Vagina (tissue), 2 donors: ENCODE data around the gene MYLK2. TPM values are rescaled to one million over a fixed set of nuclear protein-coding genes. Genes with fewer than 3 reads are reported as not detected.
"Not testable (repeated sequence)": the region's sequence is repeated elsewhere in the genome, so short reads cannot be mapped to it uniquely, and the experiment has no call there.

Experiments used
- DNase-seq, 2 donors: peaks; one replicate each; pipeline ENCODE4 v3.0.0-alpha.2; 2017; ENCODE audit errors: extremely low spot score in 2 of 2
- H3K27ac ChIP-seq: fragments of 200-600 bp; sonication (generic); one replicate; pipeline ENCODE4 v1.5.1; 2019
- H3K27me3 ChIP-seq: fragments of 200-600 bp; sonication (generic); one replicate; pipeline ENCODE4 v1.5.1; 2019
- H3K36me3 ChIP-seq, 2 donors: fragments of 200-600 bp; sonication (generic); one replicate each; pipeline ENCODE4 v1.5.1; 2017 to 2019
- H3K4me1 ChIP-seq: fragments of 200-600 bp; sonication (generic); one replicate; pipeline ENCODE4 v1.5.1; 2019
- H3K4me3 ChIP-seq, 2 donors: fragments of 200-600 bp; sonication (generic); 1 replicate in 1 of 2; 2 replicates in 1 of 2; pipeline ENCODE4 v1.5.1; 2016 to 2019
- H3K9me3 ChIP-seq: fragments of 200-600 bp; sonication (generic); one replicate; pipeline ENCODE4 v1.5.1; 2019
- CTCF ChIP-seq, 3 experiments: fragments of 450-650 bp in 2 of 3; fragments of 200-600 bp in 1 of 3; sonication (generic) in 1 of 3; IDR thresholded peaks; one replicate each; pipeline ENCODE4 v1.5.1; 2017 to 2019; ENCODE audit warnings: antibody characterized with exemption in 3 of 3, mild to moderate bottlenecking in 2 of 3, moderate library complexity in 2 of 3
- POLR2A ChIP-seq, 2 donors: fragments of 450-650 bp; IDR thresholded peaks; one replicate each; pipeline ENCODE4 v1.6.1; 2017; ENCODE audit warnings: antibody characterized with exemption in 2 of 2, mild to moderate bottlenecking in 2 of 2, moderate library complexity in 2 of 2
- POLR2AphosphoS5 ChIP-seq, 2 donors: sonication (generic); formaldehyde crosslinking; IDR thresholded peaks; one replicate each; pipeline ENCODE4 v1.9.0; 2017; ENCODE audit warnings: antibody characterized with exemption in 2 of 2, mild to moderate bottlenecking in 2 of 2, low read depth in 1 of 2; ENCODE audit not compliant: insufficient read depth in 1 of 2
- intact Hi-C: fragments of 100-400 bp; cut with DNase I; formaldehyde crosslinking; loops from one replicate; pipeline ENCODE4 v1.15.1; 2023
- total RNA-seq: library from RNA; depleted of rRNA; stranded (reverse); fragments of >200 nt; gene quantifications from one replicate; pipeline ENCODE4 v1.2.3, GENCODE V29; 2016

The MYLK2 gene
- total RNA-seq, 1 donor from 2014 or later, result not detected

DNA sequence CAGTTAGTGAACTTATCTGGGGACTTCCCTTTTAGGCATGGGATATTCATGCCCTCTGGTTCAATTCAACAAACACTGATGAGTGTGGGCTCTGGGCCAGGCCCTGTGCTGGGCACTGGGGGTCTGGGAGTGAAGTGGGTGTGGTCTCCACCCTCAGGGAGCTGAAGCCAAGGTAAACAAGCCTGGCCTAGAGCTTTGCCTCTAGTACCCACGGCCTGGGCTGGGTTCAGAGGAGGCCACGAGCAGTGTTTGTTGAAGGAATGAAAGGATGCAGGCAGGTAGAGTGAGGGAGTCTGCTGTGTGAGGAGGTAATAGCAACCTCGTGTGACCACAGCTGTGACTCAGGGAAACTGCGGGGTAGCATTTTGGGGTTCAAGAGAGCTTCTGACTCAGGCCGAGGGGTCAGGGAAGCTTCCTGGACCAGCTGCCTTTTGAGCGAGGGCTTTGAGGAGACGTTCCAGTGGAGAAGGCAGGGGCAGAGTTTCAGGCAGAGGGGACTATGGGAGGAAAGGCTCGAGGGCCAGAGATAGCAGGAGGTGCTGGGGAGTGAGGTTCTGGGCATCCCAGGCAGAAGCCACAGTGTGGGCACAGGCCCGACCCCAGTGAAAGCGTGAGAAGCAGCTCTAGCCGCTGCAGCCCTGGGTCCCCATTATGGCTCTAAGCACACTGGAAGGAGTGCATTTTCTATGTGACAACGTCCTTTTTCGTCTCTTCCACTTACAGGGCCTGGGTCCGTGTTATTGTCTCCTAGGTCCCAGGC lies 5.6 kb downstream of the MYLK2 start:
- H3K27ac ChIP-seq, result no peak overlapping the region
- intact Hi-C loops, result loop anchor here (10.0 kb wide), 1 partner anchor 210 kb away; no protein-coding TSS in a partner anchor

GRCh38 chr20:31826074-31826473 lies 6.9 kb downstream of the MYLK2 start:
- H3K9me3 ChIP-seq, result no peaks in the 10 kb centered on the region
- H3K4me1 ChIP-seq, result peaks cover 13% of the 10 kb centered on the region
- DNase-seq, result no peak
- H3K27me3 ChIP-seq, result no peaks in the 10 kb centered on the region
- intact Hi-C loops, result loop anchor here (10.0 kb wide), 1 partner anchor 209 kb away; no protein-coding TSS in a partner anchor
- TF ChIP-seq CTCF (IDR thresholded peaks at IDR 0.05) (no peak), POLR2A (IDR thresholded peaks at IDR 0.05) (no peak), POLR2AphosphoS5 (IDR thresholded peaks at IDR 0.05; ENCODE audit: insufficient read depth in 1 of 2, low read depth in 1 of 2) (no peak)
- no peak overlapping the region for H3K4me3 ChIP-seq
- H3K27ac ChIP-seq, result no peak overlapping the region
- no peaks in the 10 kb centered on the region for H3K36me3 ChIP-seq

More for the DNA sequence above, 5.6 kb downstream of the MYLK2 start:
- Histone ChIP-seq H3K4me1 (peaks cover 13% of the 10 kb centered on the region), H3K9me3 (no peaks in the 10 kb centered on the region), H3K36me3 (no peaks in the 10 kb centered on the region), H3K4me3 (no peak overlapping the region), H3K27me3 (no peaks in the 10 kb centered on the region)
- TF ChIP-seq POLR2A (IDR thresholded peaks at IDR 0.05) (no peak), CTCF (IDR thresholded peaks at IDR 0.05) (no peak), POLR2AphosphoS5 (IDR thresholded peaks at IDR 0.05; ENCODE audit: insufficient read depth in 1 of 2, low read depth in 1 of 2) (no peak)
- no peak for DNase-seq

DNA sequence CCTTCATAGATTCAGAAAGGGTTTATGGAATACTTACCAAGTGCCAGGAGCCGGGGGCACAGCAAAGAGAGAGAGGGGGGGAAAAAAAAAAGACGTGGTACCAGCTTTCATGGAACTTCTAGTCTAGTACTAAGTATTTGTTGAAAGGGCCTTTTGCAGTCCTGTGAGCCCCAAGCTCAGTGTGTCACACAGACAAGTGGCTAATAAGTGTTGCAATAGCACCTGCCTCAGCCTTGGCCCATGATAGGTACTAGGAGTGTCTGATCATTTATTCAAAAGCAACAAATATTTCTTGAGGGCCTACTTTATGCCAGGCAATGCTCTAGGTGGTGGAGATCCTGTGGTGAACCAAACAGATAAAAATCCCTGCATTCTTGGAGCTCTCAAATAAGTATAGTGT lies 7.9 kb downstream of the MYLK2 start:
- Histone ChIP-seq H3K27me3 (no peaks in the 10 kb centered on the region), H3K4me3 (no peak overlapping the region), H3K4me1 (peaks cover 13% of the 10 kb centered on the region), H3K9me3 (no peaks in the 10 kb centered on the region), H3K27ac (no peak overlapping the region), H3K36me3 (no peaks in the 10 kb centered on the region)
- TF ChIP-seq POLR2A (IDR thresholded peaks at IDR 0.05) (no peak), CTCF (IDR thresholded peaks at IDR 0.05) (no peak), POLR2AphosphoS5 (IDR thresholded peaks at IDR 0.05; ENCODE audit: insufficient read depth in 1 of 2, low read depth in 1 of 2) (no peak)
- intact Hi-C loops, result loop anchor here (10.0 kb wide), 1 partner anchor 208 kb away; no protein-coding TSS in a partner anchor
- no peak for DNase-seq

GRCh38 chr20:31828016-31828415 lies 8.9 kb downstream of the MYLK2 start:
- not testable (repeated sequence) for H3K27ac ChIP-seq, DNase-seq, H3K36me3 ChIP-seq, H3K9me3 ChIP-seq, H3K4me3 ChIP-seq, H3K27me3 ChIP-seq, H3K4me1 ChIP-seq
- intact Hi-C loops, result loop anchor here (10.0 kb wide), 1 partner anchor 207 kb away; no protein-coding TSS in a partner anchor

GRCh38 chr20:31829731-31830130 lies 10.6 kb downstream of the MYLK2 start:
- H3K27ac ChIP-seq, result no peak overlapping the region
- DNase-seq, result no peak
- H3K27me3 ChIP-seq, result no peaks in the 10 kb centered on the region
- H3K4me3 ChIP-seq, result no peak overlapping the region
- no peaks in the 10 kb centered on the region for H3K4me1 ChIP-seq
- no peak for TF ChIP-seq POLR2AphosphoS5 (IDR thresholded peaks at IDR 0.05; ENCODE audit: insufficient read depth in 1 of 2, low read depth in 1 of 2)
- TF ChIP-seq POLR2A (IDR thresholded peaks at IDR 0.05), result no peak
- TF ChIP-seq CTCF (IDR thresholded peaks at IDR 0.05), result no peak
- H3K9me3 ChIP-seq, result no peaks in the 10 kb centered on the region
- H3K36me3 ChIP-seq, result no peaks in the 10 kb centered on the region
- intact Hi-C loops, result loop anchor here (10.0 kb wide), 1 partner anchor 205 kb away; no protein-coding TSS in a partner anchor
